D341Med (cell line): ENCODE data around the gene SMIM34.

ENCODE experiments used
- DNase-seq: peaks from one replicate; pipeline ENCODE4 v3.0.0; 2012; ENCODE audit warnings: low spot score

Gene SMIM34

DNA sequence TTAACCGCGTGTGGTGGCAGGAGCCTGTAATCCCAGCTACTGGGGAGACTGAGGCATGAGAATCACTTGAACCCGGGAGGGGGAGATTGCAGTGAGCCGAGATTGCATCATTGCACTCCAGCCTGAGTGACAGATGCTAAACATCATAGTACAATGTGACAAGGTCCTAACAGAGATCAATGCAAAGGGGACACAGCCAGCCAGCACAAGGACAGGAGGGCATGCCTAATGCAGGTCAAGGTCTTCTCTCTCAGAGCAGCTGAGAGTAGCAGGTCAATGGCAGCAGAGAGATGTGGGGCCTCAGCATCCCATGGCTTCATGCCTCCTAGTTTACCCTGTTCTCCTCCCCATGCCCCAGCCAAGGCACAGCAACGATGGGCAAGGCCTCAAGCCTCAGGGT, 51.4 kb downstream of the SMIM34 start:
- no peak for DNase-seq

DNA sequence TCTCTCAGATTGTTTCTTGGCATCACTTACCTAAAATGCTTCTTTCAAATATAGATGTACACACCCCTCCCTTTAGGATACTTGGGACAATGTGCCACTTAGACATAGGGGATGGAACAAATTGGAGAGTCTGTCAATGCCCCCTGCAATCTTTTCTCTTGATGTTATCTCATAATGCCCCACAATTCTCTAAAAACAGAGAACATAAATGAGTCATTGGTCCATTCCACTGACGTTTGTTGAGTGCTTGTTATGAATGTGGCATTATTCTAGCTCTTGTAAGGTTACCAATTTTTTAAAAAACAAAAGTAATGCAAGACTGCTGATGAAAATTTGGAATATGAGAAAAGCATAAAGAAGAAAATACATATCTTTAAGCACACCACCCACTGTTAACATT, 54.0 kb downstream of the SMIM34 start:
- DNase-seq: no peak
